NCI-H2107 (cell line): ENCODE measurements around the gene NF1.
"Not testable (repeated sequence)": the region's sequence is repeated elsewhere in the genome, so short reads cannot be mapped to it uniquely, and the experiment has no call there.

Source experiments
- DNase-seq: peaks from one replicate; lab custom pipeline; 2025; lab: John Stamatoyannopoulos, UW

Gene NF1

GRCh38 chr17:31130286-31131224 lies 35.8 kb downstream of the NF1 start:
- DNase-seq = no peak

GRCh38 chr17:31131299-31131698 lies 36.5 kb downstream of the NF1 start:
- DNase-seq = no peak

- no peak for DNase-seq
Observed at GRCh38 chr17:31132977-31133376, 38.2 kb downstream of the NF1 start.

GRCh38 chr17:31134576-31134975 lies 39.8 kb downstream of the NF1 start:
- no peak for DNase-seq

- no peak for DNase-seq
Observed at GRCh38 chr17:31136319-31136718, 41.5 kb downstream of the NF1 start.

GRCh38 chr17:31140111-31140510 lies 45.3 kb downstream of the NF1 start:
- no peak for DNase-seq

GRCh38 chr17:31144428-31144827 lies 49.7 kb downstream of the NF1 start:
- no peak for DNase-seq

- DNase-seq = no peak
Observed at GRCh38 chr17:31144836-31145235, 50.1 kb downstream of the NF1 start.

- DNase-seq = no peak
Observed at GRCh38 chr17:31147507-31148202, 52.9 kb downstream of the NF1 start.

GRCh38 chr17:31148205-31148604 lies 53.4 kb downstream of the NF1 start:
- no peak for DNase-seq

- DNase-seq = no peak
Observed at GRCh38 chr17:31152271-31152670, 57.5 kb downstream of the NF1 start.

- no peak for DNase-seq
Observed at GRCh38 chr17:31155208-31155810, 60.5 kb downstream of the NF1 start.

- no peak for DNase-seq
Observed at GRCh38 chr17:31156326-31156725, 61.5 kb downstream of the NF1 start.

GRCh38 chr17:31156864-31157263 lies 62.1 kb downstream of the NF1 start:
- not testable (repeated sequence) for DNase-seq

- DNase-seq = no peak
Observed at GRCh38 chr17:31158746-31159377, 64.1 kb downstream of the NF1 start.

- DNase-seq = no peak
Observed at GRCh38 chr17:31163091-31163781, 68.5 kb downstream of the NF1 start.

GRCh38 chr17:31167111-31167510 lies 72.3 kb downstream of the NF1 start:
- DNase-seq = no peak

- no peak for DNase-seq
Observed at GRCh38 chr17:31171701-31172100, 76.9 kb downstream of the NF1 start.

- DNase-seq = no peak
Observed at GRCh38 chr17:31172388-31172787, 77.6 kb downstream of the NF1 start.

- no peak for DNase-seq
Observed at GRCh38 chr17:31174215-31174614, 79.4 kb downstream of the NF1 start.

GRCh38 chr17:31175237-31175636 lies 80.5 kb downstream of the NF1 start:
- no peak for DNase-seq

- DNase-seq = not testable (repeated sequence)
Observed at GRCh38 chr17:31176143-31176542, 81.4 kb downstream of the NF1 start.
